Hematopoietic multipotent progenitor cell treated with erythropoietin and hydrocortisone succinate and interleukin-3 and kit ligand, for 4 days (in vitro differentiated cells): ENCODE data around the gene ZNF160.
A peak's percentile ranks its signal among the peaks of the same experiment; 100 is the strongest.
"Not testable (repeated sequence)": the region's sequence is repeated elsewhere in the genome, so short reads cannot be mapped to it uniquely, and the experiment has no call there.

ENCODE experiments used
- DNase-seq: peaks from one replicate; pipeline ENCODE4 v3.0.0-alpha.2; 2015

Gene ZNF160

DNA sequence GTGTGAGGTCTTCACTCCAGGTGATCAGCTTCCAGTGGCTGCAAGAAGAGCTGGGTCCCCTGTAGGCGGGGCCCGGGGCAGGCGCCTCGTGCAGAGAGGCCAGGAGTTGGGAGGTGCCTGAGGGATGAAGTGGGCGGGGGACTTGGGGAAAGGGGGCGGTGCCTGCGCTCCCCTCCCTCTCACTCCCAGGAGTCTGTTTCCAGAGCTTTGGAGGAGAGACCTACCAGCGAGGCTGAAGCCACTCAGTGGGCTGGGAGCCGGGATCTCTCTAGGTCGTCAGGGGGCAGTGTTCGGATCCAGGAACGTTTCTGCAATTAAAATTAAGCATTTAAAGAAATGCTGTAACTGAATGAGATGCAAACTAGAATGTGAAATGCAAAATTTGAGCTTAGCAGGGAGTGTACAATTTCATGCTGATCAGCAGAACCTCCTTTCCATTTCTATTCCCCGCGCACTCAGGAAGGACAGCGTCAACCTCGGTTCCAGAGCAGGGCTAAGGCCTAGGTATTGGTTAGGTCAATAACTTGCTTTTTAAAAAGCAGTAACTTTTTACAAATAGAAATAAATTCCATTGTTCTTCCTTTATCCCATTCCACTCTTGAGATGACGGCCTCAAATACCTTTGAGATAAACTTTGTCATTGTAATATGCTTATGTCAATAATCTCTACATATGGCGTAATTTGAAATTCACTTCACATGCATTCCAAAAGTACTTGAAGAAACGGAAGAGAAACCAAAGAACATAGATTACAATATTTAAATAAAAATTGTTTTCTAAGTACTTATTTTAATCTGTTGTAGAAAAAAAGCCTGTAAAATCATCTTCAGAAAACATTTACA, 11.6 kb downstream of the ZNF160 start:
- DNase-seq = no peak

- peak; percentile 11 for DNase-seq
These were observed 15.1 kb downstream of the ZNF160 start for GRCh38 chr19:53088091-53088490.

GRCh38 chr19:53086949-53087348, 16.3 kb downstream of the ZNF160 start:
- no peak for DNase-seq

DNA sequence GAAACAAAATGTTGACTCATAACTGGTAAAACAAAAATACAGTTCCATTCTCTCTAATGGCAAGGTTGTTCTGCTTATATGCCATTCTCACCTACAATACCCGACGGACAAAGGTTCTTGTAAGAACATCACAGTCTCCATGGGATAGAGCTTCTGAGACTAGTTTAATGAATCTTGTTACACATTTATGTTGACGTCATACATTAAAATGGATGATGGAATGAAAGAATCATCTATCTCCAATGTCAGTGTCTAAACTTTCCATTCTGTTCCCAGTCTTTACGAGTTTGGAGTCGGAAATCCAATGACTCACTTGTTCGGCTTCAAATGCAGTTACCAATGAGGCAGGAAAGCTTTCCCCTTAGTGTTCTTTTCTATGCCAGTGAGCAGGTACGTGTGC, 17.7 kb downstream of the ZNF160 start:
- DNase-seq = no peak

DNA sequence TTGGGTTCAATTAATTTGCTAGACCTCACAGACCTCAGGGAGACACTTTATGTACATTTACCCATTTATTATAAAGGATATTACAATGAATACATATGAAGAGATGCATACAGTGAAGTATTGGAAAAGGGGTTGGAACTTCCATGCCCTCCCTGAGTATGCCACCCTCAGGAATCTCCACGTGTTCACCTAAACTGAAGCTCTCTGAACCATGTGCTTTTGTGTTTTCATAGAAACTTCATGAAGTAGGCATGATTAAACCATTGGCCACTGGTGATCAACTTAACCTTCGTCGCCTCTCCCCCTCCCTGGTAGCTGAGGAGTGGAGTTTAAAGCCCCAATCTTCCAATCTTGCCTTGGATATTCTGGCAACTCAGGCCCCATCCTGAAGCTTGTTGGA, 20.3 kb downstream of the ZNF160 start:
- DNase-seq = no peak

- no peak for DNase-seq
These were observed 23.8 kb downstream of the ZNF160 start for GRCh38 chr19:53079313-53079924.

GRCh38 chr19:53078668-53079067, 24.6 kb downstream of the ZNF160 start:
- DNase-seq = no peak

DNA sequence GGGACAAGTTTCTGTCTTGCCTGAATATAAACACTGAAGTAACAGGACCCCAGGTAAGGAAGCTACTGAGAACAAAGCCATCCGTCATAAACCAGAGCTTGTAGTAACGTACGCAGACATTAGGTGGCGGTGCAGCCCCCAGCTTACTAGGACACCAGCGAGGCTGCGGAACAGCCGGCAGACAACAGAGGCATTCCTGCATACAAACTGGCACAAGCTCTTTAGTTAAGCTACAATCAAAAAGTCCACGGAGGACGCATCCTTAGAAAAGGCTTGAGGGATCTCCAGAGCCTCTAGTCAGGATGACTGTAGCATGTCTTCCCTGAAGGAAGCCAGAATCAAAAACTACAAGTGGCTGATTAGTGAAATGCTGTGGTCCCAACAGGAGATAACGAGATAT, 26.2 kb downstream of the ZNF160 start:
- DNase-seq = peak; percentile 25

GRCh38 chr19:53068834-53069233, 34.4 kb downstream of the ZNF160 start:
- no peak for DNase-seq

DNA sequence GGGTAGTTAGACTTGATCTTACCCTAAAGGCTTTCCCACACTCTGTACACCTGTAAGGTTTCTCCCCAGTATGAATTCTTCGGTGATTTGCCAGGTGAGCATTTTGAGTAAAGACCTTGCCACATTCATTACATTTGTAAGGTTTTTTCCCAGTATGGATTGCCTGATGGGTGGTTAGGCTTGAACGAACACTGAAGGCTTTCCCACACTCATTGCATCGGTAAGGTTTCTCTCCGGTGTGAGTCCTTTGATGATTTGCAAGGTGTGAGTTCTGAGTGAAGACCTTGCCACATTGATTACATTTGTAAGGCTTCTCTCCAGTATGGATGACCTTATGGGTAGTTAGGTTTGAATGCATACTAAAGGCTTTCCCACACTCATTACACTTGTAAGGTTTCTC, 35.0 kb downstream of the ZNF160 start:
- no peak for DNase-seq

GRCh38 chr19:53057904-53058580, 45.2 kb downstream of the ZNF160 start:
- DNase-seq = peak; percentile 47

GRCh38 chr19:53055117-53055516, 48.1 kb downstream of the ZNF160 start:
- DNase-seq = no peak

- no peak for DNase-seq
These were observed 55.8 kb downstream of the ZNF160 start for GRCh38 chr19:53047379-53047778.

DNA sequence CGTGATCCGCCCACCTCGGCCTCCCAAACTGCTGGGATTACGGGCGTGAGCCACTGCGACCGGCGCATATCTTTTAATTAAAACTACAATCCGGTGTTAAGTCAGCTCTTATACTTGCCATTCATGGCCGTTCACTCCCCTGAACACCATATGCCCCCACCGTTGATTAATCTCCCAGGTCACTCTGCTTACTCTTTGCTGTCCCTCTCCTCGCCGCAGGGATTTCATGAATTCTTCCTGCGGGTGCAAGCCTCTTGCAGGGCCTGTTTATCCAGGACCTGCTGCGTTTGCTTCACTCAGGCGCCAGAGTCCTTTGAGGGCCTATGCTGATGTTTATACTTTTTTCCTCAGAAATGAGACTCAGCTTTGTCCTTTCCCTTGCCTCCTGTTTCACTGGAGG, 57.7 kb downstream of the ZNF160 start:
- no peak for DNase-seq

DNA sequence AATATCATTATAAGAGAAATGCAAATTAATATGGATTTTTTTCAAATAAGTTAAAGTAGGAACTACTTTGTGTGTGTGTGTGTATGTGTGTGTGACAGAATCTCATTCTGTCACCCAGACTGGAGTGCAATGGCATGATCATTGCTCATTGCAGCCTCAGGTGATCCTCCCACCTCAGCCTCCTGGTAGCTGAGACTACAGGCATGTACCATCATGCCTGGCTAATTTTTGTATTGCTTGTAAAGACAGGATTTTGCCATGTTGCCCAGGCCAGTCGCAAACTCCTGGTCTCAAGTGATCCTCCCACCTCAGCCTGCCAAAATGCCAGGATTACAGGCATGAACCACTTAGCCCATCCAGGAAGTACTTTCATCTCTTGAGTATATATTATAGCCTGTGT, 61.9 kb downstream of the ZNF160 start:
- DNase-seq = no peak

- peak; percentile 38 for DNase-seq
These were observed 65.8 kb downstream of the ZNF160 start for GRCh38 chr19:53037101-53038097.

DNA sequence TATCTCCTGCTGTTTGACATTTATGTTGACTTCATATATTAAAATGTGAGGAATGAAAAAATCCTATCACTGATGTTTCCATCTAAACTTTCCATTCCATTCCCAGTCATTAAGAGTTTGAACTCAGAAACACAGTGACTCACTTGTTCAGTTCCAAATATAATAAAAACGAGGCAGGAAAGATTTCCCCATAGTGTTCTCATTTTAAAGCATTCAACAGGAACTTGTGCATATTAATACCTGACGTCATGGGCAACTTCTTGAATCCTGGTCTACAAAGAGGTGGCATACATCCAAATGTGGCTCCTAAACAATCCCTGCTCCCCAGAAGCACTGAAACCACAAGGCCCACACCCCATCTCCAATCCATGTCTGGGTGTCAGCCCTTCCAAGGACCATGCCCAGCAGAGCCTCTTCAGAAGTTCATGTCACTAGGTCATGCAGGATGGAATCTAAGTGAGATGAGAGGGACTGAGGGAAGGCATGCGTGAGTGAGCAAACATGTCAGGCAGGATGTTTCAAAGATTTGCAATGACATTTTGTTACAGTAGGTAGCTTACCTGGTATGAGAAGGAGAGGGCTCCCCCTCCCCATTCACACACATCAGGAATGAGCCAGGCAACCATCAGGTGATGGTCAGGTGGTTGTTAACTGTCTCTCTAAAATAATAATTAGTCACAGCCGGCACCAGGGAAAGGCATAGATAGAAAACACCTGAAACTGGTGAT, 68.1 kb downstream of the ZNF160 start:
- no peak for DNase-seq

DNA sequence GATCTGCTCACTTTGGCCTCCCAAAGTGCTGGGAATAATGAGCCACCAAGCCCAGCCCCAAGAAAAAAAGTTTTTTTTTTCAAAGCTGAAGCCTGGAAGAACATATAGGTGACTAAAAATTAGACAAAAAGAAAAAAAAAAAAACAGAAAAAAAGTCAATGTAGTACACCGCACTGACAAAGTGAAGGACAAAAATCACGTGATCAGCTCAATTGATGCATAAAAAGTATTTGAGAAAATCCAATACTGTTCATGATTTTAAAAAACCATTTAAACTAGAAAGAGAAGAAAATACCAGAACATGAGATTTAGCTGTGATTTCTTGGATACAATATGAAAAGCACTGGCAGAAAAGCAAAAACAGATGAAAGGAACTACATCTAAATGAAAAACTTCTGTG, 69.2 kb downstream of the ZNF160 start:
- DNase-seq = no peak

- DNase-seq = not testable (repeated sequence)
These were observed 74.9 kb downstream of the ZNF160 start for GRCh38 chr19:53028306-53028705.

DNA sequence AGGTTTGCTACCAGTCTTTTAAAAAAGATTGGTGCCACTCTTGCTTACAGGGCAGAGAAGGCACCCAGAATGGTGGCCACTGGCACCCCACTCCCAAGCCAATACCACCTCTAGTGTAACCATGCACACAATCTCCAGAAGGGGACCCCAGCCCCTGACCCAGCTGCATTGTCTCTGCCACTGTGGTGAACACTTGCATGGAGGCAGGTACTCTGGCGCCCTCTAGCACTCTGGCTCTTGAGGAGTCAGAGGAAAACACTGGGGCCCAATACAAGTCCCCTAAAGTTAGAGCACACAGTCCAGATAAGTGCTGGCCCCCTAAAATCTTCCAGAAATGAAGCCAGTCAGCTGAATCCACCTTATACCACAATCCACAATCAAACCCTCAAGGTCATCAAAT, 83.5 kb downstream of the ZNF160 start:
- peak; percentile 14 for DNase-seq
